HG02678 (cell line): Measurements from ENCODE around the gene ZFP36L1.

Experiments used
- ATAC-seq: cut with Tn5 transposase; IDR thresholded peaks from one replicate; pipeline ENCODE4 v1.9.1; 2021; ENCODE audit warnings: mild to moderate bottlenecking, moderate library complexity; ENCODE audit not compliant: unreplicated experiment

Gene ZFP36L1

GRCh38 chr14:68816183-68816942 lies 23.5 kb upstream of the ZFP36L1 start:
- ATAC-seq: peak; percentile 53

- ATAC-seq: no peak
Observed at GRCh38 chr14:68815298-68816182, 22.7 kb upstream of the ZFP36L1 start.

- peak; percentile 40 for ATAC-seq
Observed at GRCh38 chr14:68814539-68815297, 21.9 kb upstream of the ZFP36L1 start.

DNA sequence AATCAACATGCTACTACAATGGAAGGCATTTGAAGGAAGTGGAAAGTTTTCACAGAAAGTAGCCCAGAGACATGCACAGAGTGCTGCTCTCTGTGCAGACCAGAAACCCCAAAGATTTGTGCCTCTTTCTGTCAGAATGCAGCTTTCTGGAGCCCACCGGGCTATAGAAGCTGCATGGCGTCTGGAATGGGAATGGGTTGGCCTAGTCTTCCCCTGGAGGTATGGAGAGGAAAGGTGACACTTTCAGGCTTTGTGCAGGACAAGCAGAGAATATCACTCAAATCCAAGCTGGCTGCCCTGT lies 21.3 kb upstream of the ZFP36L1 start:
- peak; percentile 1 for ATAC-seq

GRCh38 chr14:68813318-68813838 lies 20.5 kb upstream of the ZFP36L1 start:
- ATAC-seq: no peak

GRCh38 chr14:68811171-68811570 lies 18.3 kb upstream of the ZFP36L1 start:
- no peak for ATAC-seq

- no peak for ATAC-seq
Observed at GRCh38 chr14:68810173-68811153, 17.6 kb upstream of the ZFP36L1 start.

DNA sequence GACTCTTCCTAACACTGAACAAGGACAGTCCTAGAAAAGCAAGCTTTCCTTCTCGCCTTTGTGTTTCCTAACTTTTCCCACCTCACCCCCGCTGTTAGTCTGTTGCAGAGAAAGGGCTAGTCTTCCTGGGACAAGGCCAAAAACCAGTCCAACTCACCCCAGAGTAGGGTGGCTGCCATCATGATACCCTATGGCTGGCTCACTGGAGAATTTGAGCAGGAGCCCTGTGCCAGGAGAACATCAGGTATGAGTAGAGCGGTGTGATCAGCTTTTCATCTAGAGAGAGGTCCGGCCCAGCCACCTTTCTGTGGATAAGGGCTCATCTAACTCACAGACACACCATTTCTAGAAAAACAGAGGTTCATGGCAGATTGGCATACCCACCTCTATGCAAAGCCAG lies 16.7 kb upstream of the ZFP36L1 start:
- ATAC-seq: no peak

- ATAC-seq: no peak
Observed at GRCh38 chr14:68808696-68809480, 16.0 kb upstream of the ZFP36L1 start.

DNA sequence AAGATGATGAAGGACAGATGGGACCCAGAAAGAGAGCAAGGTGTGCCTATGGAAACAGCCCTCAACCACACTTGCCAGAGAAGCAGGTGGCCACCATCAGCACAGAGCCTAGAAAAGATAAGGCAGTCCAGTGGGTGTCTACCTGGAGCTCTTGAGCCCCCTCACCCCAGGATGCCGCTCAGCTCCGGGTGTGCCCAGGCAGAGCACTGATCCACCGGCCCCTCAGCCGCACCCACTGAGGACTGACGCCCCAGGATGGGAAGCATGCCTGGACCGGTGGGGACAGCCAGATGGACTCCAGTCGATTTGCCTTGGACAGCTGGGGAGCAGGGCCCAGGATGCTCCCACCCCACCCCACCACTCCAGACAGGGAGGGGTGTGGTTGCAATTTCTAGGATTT lies 15.1 kb upstream of the ZFP36L1 start:
- ATAC-seq: no peak

GRCh38 chr14:68807148-68807600 lies 14.3 kb upstream of the ZFP36L1 start:
- ATAC-seq: no peak

GRCh38 chr14:68806526-68807147 lies 13.8 kb upstream of the ZFP36L1 start:
- no peak for ATAC-seq

GRCh38 chr14:68805414-68805813 lies 12.5 kb upstream of the ZFP36L1 start:
- ATAC-seq: no peak

GRCh38 chr14:68801631-68802030 lies 8.8 kb upstream of the ZFP36L1 start:
- ATAC-seq: no peak

DNA sequence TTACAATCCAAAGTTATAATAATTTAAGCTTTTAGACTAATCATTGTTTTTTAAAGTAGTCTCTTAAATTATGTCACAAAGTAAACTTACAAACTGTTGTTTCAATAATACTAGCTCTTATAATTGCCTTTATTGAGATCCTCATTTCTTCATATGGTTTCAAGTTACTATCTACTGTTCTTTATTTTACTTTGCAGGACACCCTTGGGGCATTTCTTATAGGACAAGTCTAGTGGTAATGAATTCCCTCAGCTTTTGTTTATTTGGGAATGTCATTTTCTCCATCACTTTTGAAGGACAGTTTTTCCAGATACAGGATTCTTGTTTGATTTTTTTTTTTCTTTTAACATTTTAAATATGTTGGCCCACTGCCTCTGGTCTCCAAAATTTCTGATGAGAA lies 8.1 kb upstream of the ZFP36L1 start:
- ATAC-seq: no peak

GRCh38 chr14:68800390-68800789 lies 7.5 kb upstream of the ZFP36L1 start:
- ATAC-seq: no peak

DNA sequence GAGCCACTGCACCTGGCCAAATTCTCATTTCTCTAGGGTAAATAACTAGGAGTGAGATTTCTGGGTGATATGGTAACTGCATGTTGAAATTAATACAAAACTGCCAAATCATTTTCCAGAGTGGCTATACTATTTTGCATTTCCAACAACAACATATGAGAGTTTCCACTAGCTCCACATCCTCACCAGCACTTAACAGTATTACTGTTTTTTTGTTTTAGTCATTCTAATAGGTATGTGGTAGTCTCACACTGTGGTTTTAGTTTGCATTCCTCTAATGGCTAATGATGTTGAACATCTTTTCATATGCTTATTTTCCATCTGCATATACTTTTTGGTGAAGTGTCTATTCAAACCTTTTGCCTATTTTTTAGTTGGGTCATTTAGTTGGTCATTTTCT lies 5.8 kb upstream of the ZFP36L1 start:
- no peak for ATAC-seq

- no peak for ATAC-seq
Observed at GRCh38 chr14:68797121-68797670, 4.3 kb upstream of the ZFP36L1 start.
